AG09319 (cell line): ENCODE results near the gene GLIS1.

ENCODE experiments used
- DNase-seq: peaks from one replicate; pipeline ENCODE4 v3.0.0-alpha.2; 2010; ENCODE audit warnings: low read depth; ENCODE audit errors: extremely low read depth
- TF ChIP-seq, protein P1 (sequence below): IDR thresholded peaks from 2 replicates; pipeline ENCODE4 v1.5.1; 2011; ENCODE audit warnings: low read depth, mild to moderate bottlenecking, inconsistent platforms, low read length, moderate library complexity

GLIS1 gene

DNA sequence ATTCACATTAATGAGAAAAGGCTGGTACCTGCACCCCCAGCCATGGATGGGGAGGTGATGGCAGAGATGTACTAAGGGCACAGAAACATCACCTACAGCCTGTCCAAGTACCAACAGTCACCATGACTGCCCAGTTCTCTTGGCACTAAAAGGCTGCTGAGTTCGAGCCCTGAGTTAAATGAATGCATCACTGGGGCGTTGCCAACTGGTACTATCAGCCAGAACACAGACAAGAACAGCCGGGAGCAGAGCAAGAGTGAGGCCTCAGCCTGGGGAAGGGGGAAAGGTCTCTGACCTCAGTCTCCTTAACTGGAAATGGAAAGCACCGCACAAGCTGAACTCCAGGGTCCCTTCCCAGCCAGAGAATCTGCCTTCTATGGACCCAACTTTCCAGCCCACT lies 60.5 kb downstream of the GLIS1 start:
- TF ChIP-seq, protein P1, sequence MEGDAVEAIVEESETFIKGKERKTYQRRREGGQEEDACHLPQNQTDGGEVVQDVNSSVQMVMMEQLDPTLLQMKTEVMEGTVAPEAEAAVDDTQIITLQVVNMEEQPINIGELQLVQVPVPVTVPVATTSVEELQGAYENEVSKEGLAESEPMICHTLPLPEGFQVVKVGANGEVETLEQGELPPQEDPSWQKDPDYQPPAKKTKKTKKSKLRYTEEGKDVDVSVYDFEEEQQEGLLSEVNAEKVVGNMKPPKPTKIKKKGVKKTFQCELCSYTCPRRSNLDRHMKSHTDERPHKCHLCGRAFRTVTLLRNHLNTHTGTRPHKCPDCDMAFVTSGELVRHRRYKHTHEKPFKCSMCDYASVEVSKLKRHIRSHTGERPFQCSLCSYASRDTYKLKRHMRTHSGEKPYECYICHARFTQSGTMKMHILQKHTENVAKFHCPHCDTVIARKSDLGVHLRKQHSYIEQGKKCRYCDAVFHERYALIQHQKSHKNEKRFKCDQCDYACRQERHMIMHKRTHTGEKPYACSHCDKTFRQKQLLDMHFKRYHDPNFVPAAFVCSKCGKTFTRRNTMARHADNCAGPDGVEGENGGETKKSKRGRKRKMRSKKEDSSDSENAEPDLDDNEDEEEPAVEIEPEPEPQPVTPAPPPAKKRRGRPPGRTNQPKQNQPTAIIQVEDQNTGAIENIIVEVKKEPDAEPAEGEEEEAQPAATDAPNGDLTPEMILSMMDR, result no peak
- no peak for DNase-seq

DNA sequence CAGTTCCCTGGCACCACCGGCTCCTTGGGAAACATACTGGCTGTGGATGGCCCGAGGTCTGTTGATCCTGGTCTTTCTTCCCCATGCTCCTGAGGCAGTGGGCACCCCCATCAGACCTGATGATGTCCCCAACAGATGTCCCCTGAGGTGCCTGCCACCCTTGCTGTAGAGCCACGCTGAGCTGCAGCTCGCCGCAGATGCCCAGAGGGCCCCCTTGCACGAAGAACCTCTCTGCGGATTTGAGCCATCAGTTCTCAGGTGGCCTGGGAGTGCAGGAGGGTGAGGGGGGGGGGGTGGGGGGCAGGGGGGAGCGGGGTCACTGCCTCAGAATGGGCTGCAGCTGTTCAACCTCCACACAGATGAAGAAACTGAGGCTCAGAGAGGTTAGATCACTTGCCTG lies 60.9 kb downstream of the GLIS1 start:
- TF ChIP-seq, protein P1, result no peak
- DNase-seq, result no peak

DNA sequence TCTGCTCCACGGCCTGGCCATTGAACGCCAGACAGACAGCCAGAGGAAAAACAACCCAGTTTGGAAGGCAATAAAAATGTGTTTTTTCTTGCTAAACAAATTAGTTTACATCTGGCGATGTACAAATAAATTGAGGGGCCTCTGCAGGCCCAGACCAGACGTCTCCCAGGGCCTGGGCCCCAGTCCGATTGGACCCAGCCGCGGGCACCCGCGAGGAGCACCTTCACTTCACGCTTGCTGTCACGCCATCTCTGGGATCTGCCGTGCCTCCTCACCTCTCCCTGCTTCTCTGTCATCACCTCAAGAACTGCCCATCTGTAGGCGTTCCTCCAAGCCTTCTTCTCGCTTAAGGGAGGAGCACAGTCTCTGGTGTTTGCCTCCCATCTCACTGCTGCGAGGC lies 61.5 kb downstream of the GLIS1 start:
- TF ChIP-seq, protein P1, result no peak

DNA sequence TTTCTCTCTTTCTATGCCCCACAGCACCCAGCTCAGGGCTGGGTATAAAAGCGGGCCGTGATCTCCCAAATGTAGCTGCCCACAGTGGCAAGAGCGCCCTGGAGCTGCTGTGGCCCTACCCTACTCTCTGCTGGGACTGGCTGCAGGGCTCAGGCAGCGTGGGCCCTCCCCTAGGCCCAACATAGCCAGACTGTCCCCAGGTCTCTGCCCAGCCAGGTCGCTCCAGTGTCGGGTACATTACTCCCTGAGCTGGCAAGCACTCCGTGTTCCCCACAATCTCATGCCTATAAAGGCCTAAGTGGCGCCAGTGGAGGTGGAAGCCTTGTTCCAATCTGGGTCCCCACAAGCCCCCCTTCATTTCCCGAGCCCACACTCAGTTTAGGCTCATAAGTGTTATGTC lies 66.2 kb downstream of the GLIS1 start:
- no peak for DNase-seq
- TF ChIP-seq, protein P1, result no peak

More for the DNA sequence above, 61.5 kb downstream of the GLIS1 start:
- no peak for DNase-seq

DNA sequence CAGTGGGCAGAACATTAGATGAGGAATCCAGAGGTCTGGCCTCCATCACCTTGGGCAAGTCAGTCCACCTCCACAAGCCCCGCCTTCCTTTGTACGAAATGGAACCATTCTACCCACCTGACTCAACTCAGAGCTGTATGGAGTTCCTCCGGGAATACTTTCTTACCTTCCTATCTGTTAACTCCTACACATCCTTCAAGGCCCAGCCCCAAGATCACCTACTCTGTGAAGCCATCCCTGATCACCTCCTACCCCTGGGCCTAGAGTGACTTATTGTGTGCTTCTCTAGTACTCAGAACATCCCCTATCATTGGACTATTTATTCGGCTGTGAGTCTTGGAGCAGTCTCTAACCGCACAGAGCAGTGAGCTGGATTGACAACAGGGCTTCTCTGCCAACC lies 66.7 kb downstream of the GLIS1 start:
- TF ChIP-seq, protein P1, result no peak
- DNase-seq, result no peak

DNA sequence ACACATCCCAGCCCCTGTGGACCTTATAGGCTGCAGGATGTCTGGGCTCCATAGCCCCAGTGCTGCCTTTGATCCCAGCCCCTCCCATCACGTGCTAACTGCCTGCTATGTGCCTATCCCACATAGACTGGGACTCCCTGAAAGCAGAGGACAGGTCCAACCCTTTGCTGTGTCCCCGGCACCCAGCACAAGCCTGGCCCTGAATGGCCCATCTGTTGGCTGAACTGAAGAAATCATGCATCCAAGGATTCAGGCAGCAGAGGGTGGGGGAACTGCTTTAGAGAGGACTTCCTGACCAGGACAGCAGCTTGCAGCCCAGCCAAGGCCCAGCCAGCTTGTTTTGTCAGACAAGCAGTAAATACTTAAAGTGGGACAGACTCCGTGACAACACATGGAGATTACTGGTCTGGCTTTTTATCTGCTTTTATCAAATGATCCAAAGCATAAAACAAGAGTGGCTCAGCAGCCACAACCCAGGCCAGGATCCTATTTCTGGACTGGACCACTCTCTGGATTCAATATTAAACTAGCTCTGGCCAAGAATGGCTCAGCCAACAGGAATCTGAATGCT lies 69.3 kb downstream of the GLIS1 start:
- DNase-seq, result no peak
- TF ChIP-seq, protein P1, result no peak

DNA sequence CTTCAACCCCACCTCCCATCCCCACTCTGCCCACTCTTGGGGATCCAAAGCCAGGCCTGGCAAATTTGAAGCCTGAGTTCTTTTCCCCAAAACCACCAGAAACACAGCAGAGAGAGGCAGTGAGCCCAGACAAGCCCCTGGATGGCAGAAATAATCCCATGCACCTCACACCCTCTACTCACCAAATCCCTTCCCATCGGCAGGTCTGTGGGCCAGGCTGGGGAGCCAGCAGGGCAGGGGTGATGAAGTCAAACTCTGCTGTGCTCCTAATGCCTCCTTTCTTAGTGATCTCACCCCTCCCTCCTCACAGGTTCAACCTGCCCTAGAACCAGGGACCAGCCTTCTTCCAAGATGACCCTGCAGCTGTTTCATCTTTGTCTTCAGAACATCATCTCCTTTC lies 72.4 kb downstream of the GLIS1 start:
- TF ChIP-seq, protein P1, result no peak
- DNase-seq, result no peak
